Cardiac fibroblast (primary cell): ENCODE data around the gene SPIRE2.

Source experiments
- DNase-seq, 2 donors: peaks; one replicate each; pipeline versions ENCODE4 v3.0.0 to v3.0.0-alpha.2; 2010; ENCODE audit warnings: low read depth in 2 of 2
- H3K4me3 ChIP-seq, 2 donors: replicated peaks in 1 of 2; 1 replicate in 1 of 2; 2 replicates in 1 of 2; pipeline ENCODE4 v1.5.1; 2011; ENCODE audit warnings: low read depth in 2 of 2, low read length in 2 of 2, mild to moderate bottlenecking in 2 of 2, moderate library complexity in 1 of 2
- CTCF ChIP-seq: IDR thresholded peaks from one replicate; pipeline ENCODE4 v1.5.1; 2011; ENCODE audit warnings: low read depth, mild to moderate bottlenecking, low read length, inconsistent platforms

SPIRE2 gene

GRCh38 chr16:89900885-89901284 is 72.6 kb downstream of the SPIRE2 start:
- TF ChIP-seq CTCF, result no peak
- no peak for DNase-seq
- H3K4me3 ChIP-seq, result no peak overlapping the region

DNA sequence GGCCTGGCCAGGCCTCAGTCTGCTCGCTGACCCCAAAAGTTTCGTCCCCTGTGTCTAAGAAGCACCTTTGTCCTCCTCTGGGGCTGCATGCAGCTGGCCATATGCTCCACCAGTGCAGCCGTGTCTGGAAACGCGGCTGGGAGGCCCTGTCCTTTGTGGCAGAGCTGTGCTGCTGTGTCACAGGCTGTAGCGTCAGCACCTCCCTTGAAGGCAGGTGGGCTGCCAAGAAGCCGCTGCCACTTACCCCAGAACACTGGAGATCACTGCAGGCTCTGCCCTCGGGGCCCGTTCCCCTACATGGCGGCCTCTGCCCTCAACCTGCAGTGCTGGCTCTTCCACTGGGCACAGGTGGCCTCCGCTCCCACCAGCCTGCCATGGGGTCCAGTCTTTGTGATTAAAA is 74.7 kb downstream of the SPIRE2 start:
- H3K4me3 ChIP-seq, result no peak overlapping the region
- DNase-seq, result no peak
- no peak for TF ChIP-seq CTCF

DNA sequence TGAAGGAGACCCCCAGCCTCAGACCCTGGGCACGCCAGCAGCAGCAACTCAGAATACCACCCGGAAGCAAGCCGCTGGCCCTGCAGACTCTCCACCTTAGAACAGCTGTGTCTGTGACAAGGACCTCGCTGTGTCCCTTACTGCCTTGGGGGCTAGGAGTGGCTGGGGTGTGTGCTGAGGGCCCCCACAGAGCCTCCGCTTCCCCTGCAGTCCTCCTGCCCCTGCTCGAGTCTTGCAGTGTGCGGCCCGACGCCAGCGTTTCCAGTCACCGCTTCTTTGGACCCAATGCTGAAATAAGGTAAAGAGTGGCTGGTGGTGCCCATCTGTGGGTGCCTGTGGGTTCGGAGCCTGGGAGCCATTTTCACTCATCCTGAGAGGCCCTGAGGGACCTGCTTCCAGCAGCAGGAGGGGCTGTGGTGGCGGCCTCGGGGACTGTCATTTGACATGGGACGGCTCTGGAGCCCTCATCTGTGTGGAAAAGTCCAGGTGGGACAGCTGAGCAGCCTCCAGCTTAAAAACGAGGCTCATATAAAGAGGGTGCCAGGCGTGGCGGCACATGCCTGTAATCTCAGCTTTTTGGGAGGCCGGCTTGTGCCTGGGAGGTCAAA is 75.7 kb downstream of the SPIRE2 start:
- no peak overlapping the region for H3K4me3 ChIP-seq
- TF ChIP-seq CTCF, result no peak
- no peak for DNase-seq

GRCh38 chr16:89904606-89905510 is 76.6 kb downstream of the SPIRE2 start:
- no peak overlapping the region for H3K4me3 ChIP-seq
- TF ChIP-seq CTCF, result no peak
- DNase-seq, result no peak

DNA sequence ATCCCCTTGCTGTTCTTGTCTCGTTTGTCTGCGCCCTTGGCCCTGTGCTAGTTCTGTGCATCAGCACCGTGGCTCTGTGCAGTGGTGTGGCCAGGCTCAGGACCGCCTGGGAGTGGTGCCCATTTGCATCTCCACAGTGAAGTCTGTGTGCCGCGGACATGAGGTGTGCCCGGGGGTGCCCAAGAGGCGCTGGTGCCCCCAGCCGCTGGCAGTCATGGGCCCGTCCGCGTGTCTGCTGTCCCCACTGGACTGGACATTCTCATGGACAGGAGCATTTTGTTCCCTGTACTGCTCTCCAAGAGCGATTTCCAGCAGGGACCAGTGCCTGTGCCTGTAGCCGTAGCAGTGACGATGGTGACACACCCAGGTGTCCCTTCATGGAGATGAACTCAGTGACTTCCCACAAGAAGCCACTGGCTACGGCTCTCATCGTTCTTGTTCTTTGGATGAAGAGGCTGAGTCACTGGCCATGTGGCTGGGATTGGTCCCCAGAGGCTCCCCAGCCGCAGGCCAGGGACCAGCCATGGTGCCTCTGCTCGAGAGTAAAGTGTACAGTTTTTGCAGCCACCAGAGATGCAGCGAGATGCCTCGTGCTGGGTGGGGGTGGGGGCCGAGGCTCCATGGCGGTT is 77.3 kb downstream of the SPIRE2 start:
- peak in 1 of 2 donors; percentile 40 for DNase-seq
- TF ChIP-seq CTCF, result no peak
- H3K4me3 ChIP-seq, result no peak overlapping the region

DNA sequence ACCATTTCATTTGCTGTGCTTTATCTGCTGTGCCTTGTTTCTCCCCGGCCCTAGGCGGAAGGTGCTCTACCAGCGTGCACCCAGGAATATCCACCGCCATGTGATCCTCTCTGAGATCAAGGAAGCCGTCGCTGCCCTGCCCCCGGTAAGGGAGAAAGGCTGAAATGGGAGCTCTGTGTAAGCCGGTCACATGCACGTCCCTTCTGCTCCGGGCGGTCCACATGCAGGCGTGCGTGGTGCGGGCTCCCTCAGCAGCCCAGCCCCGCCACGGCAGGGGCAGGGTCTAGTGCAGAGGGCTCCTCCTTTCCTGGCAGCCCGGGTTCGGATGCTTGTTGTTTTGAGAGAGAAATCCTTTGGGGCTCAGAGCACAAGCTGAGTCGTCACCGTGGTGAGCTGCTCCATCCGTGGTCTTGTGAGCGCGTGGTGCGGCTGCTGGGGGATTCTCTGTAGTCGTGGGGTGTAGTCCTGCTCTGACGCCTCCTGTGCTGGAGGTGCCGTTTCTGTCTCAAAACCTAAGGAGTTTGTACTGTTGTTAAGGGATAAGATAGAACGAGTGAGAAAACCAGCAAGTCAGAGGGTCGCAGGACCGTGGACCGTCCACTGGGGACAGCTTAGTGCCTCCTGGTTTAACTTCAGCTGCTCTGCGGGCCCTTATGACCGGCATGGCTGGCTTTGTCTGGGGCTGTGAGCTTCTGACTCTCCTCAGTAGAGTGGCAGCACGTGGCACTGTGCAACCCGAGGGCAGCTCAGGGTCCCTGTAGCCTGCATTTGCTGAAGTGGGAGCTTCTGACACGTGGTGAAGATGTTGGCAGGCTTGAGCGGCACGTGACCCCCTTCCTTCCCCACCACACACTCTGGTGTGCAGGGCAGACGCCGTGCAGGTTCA is 78.1 kb downstream of the SPIRE2 start:
- no peak for DNase-seq
- H3K4me3 ChIP-seq, result no peak overlapping the region
- TF ChIP-seq CTCF, result no peak
